IPS-18a (cell line): ENCODE measurements around the gene HRH3.

Source experiments
- H3K27ac ChIP-seq: one replicate; pipeline ENCODE4 v1.5.1; 2013; ENCODE audit warnings: low read length
- H3K27me3 ChIP-seq: one replicate; pipeline ENCODE4 v1.6.1; 2013; ENCODE audit warnings: mild to moderate bottlenecking, low read length; ENCODE audit not compliant: control insufficient read depth, insufficient read depth
- H3K36me3 ChIP-seq: one replicate; pipeline ENCODE4 v1.6.1; 2013; ENCODE audit warnings: low read depth, low read length; ENCODE audit not compliant: control insufficient read depth
- H3K4me1 ChIP-seq: one replicate; pipeline ENCODE4 v1.6.1; 2013; ENCODE audit warnings: low read depth, low read length; ENCODE audit not compliant: control insufficient read depth
- H3K4me3 ChIP-seq: one replicate; pipeline ENCODE4 v1.5.1; 2013; ENCODE audit warnings: low read length
- H3K9ac ChIP-seq: one replicate; pipeline ENCODE4 v1.6.1; 2013; ENCODE audit warnings: mild to moderate bottlenecking, low read length, moderate library complexity
- H3K9me3 ChIP-seq: one replicate; pipeline ENCODE4 v1.6.1; 2013; ENCODE audit warnings: low read depth, low read length; ENCODE audit not compliant: control insufficient read depth

HRH3 gene

DNA sequence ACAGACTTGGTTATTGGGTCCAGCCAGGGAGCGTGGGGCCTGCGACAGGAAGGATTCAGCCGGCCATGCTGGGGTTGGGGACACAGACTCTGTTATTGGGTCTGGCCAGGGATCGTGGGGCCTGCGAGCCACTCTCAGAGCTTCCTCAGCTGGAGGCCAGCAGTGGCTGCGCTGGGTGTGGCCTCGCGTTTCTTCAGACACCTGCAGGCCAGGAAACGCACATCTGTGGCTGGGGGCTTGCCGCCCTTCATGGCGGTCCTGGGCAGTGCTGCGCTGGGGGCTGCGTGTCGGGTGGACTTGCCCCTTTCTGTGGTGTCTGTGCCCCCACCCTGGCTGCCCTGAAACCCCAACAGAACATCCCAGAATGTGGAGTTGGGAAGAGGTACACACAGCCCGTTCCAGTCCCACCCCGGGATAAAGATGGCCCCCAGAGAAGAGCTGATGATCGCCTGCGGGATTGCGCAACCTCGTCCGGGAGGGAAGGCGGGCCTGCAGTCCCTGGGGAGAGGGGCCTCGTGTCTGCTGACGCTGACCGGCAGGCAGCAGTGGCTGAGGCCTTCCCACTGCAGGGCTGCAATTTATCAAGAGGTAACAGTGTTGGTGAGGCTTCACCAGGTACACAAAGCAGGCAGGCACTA lies 54.2 kb downstream of the HRH3 start:
- Histone ChIP-seq H3K27ac (no peak overlapping the region), H3K9ac (no peak overlapping the region), H3K9me3 (no peaks in the 10 kb centered on the region), H3K36me3 (peaks cover 46% of the 10 kb centered on the region), H3K4me3 (no peak overlapping the region), H3K27me3 (no peaks in the 10 kb centered on the region), H3K4me1 (no peaks in the 10 kb centered on the region)
